Erythroblast (primary cell): Measurements from ENCODE around the gene BEST1.
A peak's percentile ranks its signal among the peaks of the same experiment; 100 is the strongest.

Source experiments
- DNase-seq, 2 experiments: peaks; one replicate each; lab custom pipeline; 2025; lab: John Stamatoyannopoulos, UW
- GATA1 ChIP-seq: IDR thresholded peaks from 2 replicates; pipeline ENCODE4 v1.6.1; 2011; ENCODE audit warnings: low read depth, mild to moderate bottlenecking, control low read depth, low read length, moderate library complexity
- POLR2A ChIP-seq: IDR thresholded peaks from 2 replicates; pipeline ENCODE4 v1.6.1; 2011; ENCODE audit warnings: mild to moderate bottlenecking, low read length

Gene BEST1

DNA sequence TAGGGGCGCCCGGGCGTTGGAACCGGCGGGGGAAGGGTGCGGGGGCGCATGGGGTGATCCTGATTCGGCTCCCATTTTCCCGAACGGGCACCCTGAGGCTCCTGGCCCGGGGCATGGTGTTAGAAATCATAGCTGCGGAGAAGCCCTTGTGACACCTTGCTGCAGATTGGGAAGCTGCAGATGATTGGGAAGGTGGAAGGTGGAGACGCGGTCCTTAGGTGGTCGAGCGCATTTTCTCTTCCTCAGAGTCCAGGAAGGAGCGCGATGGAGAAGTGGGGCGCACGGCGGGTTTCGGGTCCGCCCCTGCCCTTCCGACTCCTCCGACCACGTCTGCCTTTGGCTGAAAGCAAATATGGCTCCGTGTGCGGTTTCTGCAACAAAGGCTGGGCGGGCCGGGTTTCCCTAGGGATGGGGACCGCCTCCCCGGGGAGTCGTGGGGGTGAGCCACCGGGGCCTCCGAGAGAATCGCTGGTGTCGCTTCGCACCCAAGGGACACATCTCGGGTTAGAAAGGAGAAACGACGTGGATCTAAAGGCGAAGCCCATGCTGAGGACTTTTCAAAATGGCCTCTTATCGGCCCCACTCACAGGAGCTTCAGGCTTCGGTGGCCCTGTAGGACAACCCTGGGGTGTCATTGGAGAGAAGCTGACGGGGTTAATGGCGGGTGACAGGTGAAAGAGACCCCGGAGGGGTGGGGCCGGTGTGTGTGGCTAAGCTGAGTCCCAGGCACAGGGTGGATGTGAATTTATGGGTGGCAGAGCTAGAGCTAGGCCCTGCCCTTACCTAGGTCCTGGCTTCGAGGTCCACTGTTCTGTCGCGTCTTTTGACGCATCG is 18.0 kb downstream of the BEST1 start:
- DNase-seq, result peak; percentile 79 to 85
- TF ChIP-seq GATA1, result no peak
- TF ChIP-seq POLR2A, result no peak

DNA sequence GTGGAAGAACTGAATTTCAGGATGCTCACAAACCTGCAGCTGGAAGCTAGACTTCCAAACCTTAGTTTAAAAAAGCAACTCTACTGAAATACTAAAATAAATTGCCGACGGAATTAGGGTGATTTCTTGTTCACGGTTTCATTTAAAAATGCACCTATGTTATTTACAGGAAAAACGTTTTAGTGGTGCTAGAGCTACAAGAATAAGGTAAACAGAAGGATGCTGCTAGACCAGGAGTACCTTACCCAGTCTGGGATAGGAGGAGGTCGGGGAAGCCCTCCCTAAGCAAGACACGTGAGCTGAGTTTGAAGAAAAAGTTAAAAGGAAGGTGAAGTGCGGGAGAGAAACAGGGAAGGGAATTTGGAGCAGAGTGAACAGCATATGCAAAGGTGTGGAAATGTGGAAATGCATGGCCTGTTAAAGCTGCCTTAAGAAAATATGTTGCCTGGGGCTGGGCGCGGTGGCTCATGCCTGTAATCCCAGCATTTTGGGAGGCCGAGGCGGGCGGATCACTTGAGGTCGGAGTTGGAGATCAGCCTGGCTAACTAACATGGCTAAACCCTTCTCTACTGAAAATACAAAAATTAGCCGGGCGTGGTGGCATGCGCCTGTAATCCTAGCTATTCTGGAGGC is 18.7 kb downstream of the BEST1 start:
- DNase-seq, result no peak
- no peak for TF ChIP-seq POLR2A
- TF ChIP-seq GATA1, result no peak

DNA sequence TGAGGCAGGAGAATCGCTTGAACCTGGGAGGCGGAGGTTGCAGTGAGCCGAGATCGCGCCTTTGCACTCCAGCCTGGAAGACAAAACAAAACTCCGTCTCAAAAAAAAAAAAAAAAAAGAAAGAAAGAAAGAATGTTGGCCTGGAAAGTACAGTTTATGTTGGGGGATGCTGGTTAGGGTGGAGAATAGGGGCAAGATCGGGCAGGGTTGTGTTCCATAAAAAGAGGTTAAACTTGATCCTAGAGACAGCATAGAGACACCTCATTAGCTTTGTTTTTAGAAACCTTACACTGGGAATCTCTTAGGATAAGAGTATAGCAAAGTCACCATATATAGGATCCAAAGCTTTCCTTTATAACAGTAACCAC is 19.2 kb downstream of the BEST1 start:
- TF ChIP-seq POLR2A (no peak), GATA1 (no peak)
- DNase-seq, result no peak

DNA sequence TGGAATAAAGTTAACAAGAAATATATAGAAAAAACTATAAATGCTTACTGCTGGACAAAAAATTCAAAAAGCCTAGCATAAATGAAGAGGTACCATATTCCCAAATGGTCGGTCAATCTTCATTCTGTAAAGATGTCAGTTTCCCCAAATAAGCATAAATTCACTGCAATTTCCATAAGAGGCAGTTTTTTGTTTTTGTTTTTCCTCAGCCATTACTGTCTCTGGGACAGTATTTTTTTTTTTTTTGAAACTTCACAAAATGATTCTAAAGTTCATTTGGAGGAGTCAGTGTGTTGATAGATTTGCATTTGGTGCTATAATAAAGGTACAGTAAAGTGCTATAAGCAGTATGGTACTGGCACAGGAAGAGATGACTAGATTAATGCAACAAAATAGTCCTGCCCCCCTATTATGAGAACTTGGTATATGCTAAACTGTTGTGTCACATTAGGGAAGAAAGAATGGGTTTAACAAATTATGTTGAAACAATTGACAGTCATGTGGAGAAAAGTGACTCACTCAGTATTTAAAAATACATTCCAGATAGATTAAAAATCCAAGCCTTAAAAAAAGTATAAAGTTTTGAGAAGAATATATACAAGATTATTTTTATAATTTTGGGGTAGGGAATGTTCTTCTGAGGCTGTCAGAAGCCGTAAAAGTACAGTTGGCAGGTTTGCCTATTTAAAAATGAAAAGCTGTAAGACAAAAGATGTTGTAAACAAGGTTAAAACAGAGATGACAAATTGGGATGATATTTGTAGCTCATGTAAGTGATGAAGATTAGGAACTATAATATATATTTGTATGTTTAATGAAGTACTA is 19.9 kb downstream of the BEST1 start:
- TF ChIP-seq POLR2A, result peak; percentile 31
- no peak for TF ChIP-seq GATA1
- DNase-seq, result peak; percentile 48 to 63

DNA sequence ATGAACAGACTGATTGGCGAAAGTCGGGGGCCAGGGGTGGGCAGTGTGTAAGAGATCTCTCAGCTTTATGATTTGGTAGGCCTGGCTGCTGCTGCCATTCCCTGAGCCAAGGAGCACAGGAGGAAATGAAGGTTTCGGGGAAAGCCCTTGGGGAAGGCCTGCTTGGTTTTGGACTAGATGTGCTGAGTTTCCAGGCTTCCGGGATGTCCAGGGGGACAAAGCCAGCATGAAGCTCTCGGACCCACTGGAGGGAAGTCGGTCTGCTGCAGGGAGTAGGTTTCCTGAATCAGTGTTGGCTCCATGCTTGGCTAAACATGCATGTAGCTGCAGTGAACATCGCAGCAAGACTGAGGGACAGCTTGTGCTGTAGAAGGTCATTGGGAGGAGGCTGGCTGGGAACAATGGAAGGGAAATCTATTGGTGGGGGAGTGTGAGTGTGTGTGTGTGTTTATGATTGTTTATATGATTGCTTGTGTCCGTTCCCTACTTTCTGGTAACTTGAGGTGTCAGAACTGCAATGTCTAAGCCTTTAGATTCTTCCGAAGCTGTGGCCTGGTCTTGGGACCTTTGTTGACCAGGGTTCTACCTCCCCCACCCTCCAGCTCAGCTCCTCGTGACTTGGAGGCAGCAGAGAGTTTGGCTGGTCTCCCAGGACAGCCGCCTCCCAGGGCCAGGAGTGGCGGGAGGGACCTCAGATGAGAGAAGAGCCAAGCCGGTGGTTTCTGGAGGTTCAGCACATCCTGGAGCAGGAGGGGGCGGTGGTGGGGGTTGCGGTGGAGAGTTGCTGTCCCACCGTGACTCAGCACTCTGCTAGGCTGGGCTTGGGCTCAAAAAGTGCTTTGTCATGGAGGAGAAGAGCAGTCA is 21.3 kb downstream of the BEST1 start:
- DNase-seq, result peak; percentile 99
- TF ChIP-seq GATA1 (no peak), POLR2A (peak; percentile 87)

DNA sequence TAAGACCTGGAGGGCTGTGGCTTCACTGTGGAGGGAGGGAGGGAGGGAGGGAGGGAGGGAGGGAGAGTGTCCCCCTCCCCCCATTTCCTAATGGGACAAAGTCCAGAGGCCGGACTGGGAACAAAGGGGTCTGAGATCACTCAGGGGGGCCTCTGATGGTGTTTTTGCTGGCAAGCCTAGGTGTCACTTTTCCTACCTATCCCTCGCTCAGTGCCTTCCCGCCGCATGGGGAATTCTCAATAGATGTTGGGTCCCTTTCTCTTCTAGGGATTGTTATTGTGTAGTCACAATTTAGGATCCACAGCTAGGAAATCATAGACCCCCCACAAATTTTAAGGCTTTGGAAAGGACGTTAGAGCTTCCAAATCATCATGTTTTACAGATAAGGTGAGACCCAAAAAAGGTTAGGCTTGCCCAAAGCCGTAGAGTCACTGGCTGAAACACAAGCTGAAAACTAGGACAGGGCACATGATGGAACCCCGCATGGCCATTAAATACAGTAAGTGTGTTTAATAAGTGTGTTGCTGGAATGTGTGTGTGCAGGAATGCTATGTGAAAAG is 22.0 kb downstream of the BEST1 start:
- peak; percentile 55 to 76 for DNase-seq
- no peak for TF ChIP-seq POLR2A
- no peak for TF ChIP-seq GATA1

DNA sequence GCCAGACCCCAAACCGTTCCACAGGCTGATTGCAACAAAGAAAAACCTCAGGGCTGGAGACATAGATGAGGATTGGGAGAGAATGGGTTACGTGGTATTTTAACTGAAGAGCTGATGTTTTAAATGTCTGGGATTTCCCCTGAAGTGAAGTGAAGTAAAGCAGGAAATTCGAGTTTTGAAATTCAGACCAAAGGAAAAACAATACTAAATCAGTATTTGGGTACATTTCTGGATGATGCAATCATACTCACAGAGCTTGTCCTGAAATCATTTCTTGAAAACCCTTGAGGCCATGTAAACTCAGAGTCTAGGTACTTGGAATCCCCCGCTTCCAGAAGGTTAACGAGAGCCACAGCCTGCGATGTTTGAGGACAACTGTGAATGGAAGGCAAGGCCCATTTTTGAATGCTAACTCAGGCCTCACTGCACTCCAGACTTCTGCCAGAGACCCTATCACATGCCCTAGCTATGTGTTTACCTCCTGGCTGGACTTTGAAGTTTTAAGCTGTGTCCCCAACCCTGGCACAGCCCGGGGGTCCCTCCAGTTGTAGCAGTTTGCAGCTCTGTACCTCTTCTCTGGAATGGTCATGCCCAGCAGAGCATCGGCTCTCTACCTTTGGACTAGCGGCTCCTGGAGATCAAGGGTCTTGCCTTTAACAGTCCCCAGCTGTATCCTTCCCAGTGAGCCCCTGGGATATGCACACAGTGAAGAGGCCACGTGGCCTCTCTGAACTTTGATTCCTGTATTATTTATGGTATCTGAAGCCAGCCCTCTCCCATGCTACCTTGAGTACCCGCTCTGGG is 22.7 kb downstream of the BEST1 start:
- TF ChIP-seq GATA1 (no peak), POLR2A (no peak)
- peak in 1 of 2 experiments; percentile 70 for DNase-seq

DNA sequence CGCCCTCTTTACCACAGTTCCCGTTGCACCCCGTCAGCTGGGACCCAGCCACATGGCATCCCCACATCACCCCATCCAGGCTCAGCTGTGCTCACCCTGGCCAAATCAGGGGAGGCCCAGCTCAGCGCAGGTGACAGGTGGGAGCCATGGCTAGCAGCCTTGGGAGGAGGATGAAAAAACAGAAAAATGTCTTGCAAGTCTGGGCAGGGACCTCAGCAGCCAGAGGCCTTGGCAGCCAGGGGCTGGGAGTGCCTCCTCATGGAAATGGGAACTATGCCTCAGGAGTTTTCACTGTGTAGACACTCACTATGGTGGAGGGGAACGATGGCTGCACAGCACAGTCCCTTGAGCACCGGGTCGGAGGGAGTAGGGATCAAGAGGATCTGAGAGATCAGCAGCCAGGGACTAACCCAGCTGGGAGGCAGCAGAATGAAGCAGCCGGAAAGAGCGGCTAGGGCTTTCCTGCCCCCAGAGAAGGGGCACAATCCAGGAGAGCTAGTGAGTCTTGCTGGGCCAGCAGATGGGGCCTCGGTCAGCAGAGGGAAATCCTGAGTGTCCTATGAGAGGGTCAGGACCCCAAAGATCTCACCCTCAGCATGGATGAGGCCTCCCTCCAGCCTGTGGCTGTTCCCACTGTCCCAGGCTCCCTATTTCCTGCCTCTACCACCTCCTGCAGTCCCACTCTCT is 23.5 kb downstream of the BEST1 start:
- DNase-seq, result no peak
- TF ChIP-seq GATA1 (no peak), POLR2A (no peak)

DNA sequence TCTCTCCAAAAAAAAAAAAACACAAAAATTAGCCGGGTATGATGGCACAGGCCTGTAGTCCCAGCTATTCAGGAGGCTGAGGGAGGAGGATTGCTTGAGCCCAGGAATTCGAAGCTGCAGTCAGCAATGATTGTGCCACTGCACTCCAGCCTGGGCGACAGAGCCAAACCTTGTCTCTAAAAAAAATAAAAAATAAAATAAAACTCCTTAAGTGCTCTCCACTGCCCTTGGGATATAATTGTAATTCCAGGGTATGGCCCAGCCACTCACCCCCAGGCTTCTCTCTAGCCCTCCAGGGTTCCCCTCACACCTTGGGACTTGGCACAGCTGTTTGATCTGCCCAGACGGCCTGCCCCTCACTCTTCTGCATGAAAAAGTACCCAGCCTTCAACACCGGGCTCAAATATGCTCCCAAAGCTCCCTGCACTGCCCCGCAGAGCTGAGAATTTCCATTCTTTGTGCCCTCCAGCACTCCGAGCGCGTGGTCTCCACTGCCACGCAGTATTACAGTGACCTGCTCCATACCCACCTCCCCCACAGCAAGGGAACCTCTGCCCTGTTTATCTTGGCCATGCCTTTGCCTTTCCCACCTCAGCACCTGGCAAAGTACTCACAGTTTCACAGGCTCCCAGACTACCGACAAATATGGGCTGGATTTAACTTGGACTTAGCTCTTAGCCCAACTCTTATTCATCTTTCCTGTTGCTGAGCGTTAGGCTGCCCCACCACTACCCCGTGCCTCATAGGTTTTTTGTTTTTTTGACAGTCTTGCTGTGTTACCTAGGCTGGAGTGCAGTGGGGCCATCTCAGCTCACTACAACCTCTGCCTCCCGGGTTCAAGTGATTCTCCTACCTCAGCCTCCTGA is 24.8 kb downstream of the BEST1 start:
- no peak for DNase-seq
- TF ChIP-seq GATA1 (no peak), POLR2A (no peak)

DNA sequence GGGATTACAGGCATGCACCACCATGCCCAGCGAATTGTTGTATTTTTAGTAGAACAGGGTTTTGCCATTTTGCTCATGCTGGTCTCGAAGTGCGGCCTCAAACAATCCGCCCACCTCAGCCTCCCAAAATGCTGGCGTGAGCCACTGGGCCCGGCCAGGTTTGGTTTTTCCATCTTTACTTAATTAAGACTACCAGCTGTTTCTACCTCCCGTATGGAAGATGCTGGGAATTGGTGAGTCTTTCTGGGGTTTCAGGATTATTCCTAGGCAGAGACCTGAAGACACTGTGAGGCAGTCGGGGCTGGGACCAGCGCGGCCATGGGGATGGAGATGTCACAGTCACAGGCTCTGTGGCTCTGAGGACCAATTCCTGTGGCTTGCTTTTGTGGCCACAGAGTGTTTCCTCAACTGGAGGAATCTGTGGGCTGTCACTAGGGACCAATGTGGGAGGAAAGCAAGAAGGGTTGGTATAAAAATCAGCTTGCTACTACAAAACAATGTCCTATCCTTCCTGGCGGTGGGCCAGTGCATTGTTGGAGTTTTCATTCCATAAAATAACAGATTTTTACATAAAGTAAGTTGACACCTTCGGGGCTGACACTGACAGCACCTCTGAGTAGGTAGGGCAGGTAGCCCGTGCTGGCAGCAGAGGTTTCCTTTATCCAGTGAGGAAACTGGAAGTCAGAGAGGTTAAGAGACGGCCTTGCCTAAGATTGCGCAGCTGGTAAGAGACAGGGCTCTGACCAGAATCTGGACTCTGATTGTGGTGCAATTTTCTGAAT is 25.7 kb downstream of the BEST1 start:
- no peak for DNase-seq
- TF ChIP-seq GATA1 (no peak), POLR2A (no peak)
